GM18499 (cell line): ENCODE results near the gene CNNM3.

ENCODE experiments used
- ATAC-seq: cut with Tn5 transposase; IDR thresholded peaks from one replicate; pipeline ENCODE4 v1.9.1; 2021; ENCODE audit warnings: moderate number of reproducible peaks; ENCODE audit not compliant: insufficient read depth, unreplicated experiment

CNNM3 gene

DNA sequence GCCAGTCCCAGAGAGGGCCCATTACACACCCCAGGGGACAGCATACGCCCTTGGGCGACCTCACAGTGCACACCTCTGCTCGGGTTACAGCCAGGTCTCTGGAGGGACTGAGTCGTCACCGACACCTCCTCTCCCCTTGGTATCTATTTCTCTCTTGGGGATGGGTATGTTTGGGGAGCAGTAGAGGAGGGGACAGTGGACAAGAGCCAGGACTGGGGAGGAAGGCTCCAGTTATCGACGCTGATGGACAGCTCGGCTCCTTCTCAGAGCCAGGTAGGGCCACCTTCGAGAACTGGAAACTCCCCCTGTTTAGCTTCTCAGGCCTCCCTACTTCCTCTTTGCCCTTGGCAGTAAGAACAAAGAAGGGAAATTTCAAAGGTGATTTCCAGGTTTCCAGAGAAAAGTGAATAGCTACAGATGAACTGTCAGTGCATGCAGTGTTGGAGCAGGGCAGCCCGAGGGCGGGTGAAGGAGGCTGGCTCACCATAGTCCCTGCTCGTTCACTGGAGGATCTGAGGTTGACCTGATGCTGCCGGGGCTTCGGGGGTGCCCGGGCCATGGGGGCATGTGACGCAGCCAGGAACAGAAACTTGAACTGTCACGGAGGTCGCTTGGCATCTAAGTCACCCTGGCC, 58.2 kb downstream of the CNNM3 start:
- no peak for ATAC-seq

GRCh38 chr2:96875498-96876268, 59.6 kb downstream of the CNNM3 start:
- ATAC-seq, result no peak

GRCh38 chr2:96876269-96877041, 60.4 kb downstream of the CNNM3 start:
- ATAC-seq, result no peak

- ATAC-seq, result no peak
Measured at GRCh38 chr2:96877042-96877451, 61.0 kb downstream of the CNNM3 start.

DNA sequence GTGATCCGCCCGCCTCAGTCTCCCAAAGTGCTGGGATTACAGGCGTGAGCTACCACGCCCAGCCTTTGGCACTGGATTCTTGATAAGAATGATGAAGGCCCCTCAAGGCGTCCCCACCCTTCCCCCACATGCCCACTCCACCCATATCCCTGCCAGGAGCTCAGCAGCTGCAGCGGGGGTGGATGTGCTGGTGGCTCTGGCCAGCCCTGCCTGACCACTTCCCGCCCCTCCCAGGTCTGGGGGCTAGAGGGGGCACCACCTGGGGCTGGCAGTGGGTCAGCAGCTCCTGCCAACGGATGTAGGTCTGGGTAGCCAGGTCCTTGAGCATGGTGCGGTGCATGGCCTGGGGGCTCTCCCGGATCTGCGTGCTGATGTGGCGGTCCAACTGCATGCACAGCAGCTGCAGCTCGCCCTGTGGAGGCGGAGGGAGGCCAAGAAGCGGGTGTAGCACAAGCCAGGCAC, 61.6 kb downstream of the CNNM3 start:
- no peak for ATAC-seq

DNA sequence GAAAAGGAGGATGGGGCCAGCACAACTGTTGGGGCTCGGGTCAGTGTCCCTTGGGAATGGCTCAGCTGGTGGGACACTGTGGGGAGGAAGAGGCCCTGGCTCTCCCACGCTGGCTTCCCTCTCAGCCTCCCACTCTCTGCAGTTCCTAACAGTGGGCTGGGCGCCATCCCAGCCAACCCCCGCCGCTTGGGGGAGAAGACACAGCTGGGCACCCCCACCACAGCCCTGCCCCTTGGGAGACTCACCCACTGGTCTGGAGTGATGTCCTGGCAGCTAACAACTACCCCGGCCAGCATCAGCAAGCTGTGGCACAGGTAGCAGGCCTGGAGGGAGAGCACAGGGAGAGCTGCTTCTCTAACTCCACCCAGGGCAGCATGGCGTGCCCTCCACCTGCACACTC, 62.1 kb downstream of the CNNM3 start:
- no peak for ATAC-seq

GRCh38 chr2:96878796-96879544, 62.9 kb downstream of the CNNM3 start:
- ATAC-seq, result no peak

DNA sequence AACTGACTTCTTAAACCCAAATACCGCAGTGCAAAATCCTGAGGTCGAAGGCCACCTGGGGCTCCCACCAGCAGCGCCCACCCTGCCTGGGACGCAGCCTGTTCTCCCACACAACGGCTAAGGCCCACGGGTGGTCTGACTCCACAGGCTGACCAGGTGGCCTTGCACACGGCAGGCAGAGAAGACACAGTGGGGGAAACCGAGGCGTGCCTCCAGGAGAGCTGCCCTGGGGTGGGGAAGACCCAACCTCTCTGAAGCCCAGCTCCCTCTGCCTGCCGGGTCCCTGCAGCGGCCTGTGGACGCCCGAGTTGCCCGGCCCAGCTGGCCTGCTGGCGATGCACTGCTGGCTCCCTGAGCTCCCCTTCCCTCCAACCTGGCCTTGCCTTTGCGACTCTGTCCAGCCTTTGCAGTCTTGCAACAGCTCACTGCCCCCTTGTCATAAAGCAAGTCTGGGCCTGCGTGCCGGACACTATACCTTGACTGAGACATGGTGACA, 63.5 kb downstream of the CNNM3 start:
- ATAC-seq, result no peak

DNA sequence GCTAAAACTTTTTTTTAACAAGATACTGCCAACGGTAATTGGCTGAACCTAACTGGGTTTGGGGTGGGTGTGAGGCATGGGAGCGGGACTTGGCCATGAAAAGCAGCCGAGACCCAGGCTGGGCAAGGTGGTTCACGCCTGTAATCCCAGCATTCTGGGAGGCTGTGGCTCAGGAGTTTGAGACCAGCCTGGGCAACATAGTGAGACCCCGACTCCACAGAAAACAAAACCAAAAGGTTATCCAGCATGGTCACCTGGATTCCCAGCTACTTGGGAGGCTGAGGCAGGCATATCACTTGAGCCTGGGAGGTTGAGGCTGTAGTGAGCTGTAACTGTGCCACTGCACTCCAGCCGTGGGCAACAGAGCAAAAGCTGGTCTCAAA, 64.8 kb downstream of the CNNM3 start:
- ATAC-seq, result no peak

- ATAC-seq, result no peak
Measured at GRCh38 chr2:96881349-96882195, 65.5 kb downstream of the CNNM3 start.

GRCh38 chr2:96882230-96882629, 66.2 kb downstream of the CNNM3 start:
- ATAC-seq, result no peak

DNA sequence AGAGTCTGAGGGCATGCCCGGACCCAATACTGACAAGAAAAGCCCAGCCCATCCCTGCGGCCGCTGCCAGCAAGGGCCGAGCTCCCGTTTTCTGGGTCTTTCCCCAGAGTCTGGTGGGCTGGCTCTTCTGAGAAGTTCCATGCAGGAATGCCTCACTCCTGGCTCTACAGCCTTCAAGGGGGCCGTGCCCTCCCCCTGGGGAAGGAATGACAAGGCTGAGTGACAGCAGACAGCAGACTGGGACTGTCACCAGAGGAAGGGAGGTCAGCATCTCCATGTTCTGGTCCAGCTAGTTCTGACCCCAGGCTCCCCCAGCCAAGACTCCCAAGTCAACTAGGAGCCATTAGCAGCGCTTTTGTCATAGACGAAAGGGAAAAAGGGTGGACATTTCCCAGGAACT, 66.8 kb downstream of the CNNM3 start:
- no peak for ATAC-seq

- ATAC-seq, result no peak
Measured at GRCh38 chr2:96883306-96883705, 67.2 kb downstream of the CNNM3 start.
